ENCODE measurements around the gene NFATC1.

The NFATC1 gene

GRCh38 chr18:79459946-79460480, 64.3 kb downstream of the NFATC1 start:
- TF ChIP-seq, protein P1, sequence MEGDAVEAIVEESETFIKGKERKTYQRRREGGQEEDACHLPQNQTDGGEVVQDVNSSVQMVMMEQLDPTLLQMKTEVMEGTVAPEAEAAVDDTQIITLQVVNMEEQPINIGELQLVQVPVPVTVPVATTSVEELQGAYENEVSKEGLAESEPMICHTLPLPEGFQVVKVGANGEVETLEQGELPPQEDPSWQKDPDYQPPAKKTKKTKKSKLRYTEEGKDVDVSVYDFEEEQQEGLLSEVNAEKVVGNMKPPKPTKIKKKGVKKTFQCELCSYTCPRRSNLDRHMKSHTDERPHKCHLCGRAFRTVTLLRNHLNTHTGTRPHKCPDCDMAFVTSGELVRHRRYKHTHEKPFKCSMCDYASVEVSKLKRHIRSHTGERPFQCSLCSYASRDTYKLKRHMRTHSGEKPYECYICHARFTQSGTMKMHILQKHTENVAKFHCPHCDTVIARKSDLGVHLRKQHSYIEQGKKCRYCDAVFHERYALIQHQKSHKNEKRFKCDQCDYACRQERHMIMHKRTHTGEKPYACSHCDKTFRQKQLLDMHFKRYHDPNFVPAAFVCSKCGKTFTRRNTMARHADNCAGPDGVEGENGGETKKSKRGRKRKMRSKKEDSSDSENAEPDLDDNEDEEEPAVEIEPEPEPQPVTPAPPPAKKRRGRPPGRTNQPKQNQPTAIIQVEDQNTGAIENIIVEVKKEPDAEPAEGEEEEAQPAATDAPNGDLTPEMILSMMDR (IDR thresholded peaks at IDR 0.05), result no peak
- no peaks in the 10 kb centered on the region for H3K9me3 ChIP-seq
- H3K4me3 ChIP-seq (ENCODE audit: low read depth in 1 of 2, low read length in 1 of 2), result no peak overlapping the region
- no peaks in the 10 kb centered on the region for H3K27me3 ChIP-seq
- no peak overlapping the region for H3K27ac ChIP-seq
- no peaks in the 10 kb centered on the region for H3K4me1 ChIP-seq (ENCODE audit: control insufficient read depth in 1 of 2, insufficient read depth in 1 of 2, low read depth in 1 of 2, low read length in 1 of 2)
- H3K36me3 ChIP-seq, result peaks cover 10% of the 10 kb centered on the region

DNA sequence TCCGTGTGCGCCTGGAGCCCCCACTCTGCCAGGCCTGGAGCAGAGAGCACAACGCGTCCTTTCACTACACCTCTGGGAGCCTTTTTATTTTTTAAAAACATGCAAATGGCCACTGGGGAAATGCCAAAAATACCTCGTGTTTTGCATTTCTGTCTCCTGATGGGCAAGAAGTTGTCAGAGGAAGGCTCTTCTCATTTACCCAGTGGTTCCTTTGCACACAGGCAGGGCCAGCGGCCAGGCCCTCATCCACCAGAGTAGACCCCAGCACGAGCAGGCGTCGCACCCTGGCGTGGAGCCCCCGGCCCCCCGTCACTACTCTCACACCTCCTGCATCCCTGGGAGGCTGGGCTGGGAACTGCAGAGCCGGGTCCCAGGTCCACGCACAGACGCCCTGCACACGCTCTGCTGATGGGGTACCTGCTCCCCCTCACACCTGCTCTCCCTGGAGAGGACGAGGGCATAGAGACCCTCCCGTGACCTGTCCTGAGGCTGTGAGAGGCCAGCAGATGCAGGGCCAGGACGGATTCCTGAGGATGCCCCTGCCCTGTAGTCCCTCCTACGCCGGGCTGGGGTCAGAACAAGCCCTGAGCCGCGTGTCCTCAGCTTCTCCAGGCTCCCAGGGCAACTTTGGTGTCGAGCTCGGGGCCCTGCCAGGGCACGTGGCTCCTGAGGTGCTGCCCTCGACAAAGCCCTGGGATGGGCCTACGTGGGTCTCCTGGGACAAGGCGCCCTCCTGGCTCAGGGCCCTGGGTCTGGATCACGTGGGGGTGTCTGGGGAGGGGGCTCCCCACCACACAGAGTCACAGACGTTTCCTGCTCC, 65.0 kb downstream of the NFATC1 start:
- TF ChIP-seq, protein P1 (IDR thresholded peaks at IDR 0.05), result no peak
- Histone ChIP-seq H3K9me3 (no peaks in the 10 kb centered on the region), H3K36me3 (peaks cover 5% of the 10 kb centered on the region), H3K27me3 (no peaks in the 10 kb centered on the region), H3K4me3 (ENCODE audit: low read depth in 1 of 2, low read length in 1 of 2) (no peak overlapping the region), H3K4me1 (ENCODE audit: control insufficient read depth in 1 of 2, insufficient read depth in 1 of 2, low read depth in 1 of 2, low read length in 1 of 2) (no peaks in the 10 kb centered on the region), H3K27ac (no peak overlapping the region)

DNA sequence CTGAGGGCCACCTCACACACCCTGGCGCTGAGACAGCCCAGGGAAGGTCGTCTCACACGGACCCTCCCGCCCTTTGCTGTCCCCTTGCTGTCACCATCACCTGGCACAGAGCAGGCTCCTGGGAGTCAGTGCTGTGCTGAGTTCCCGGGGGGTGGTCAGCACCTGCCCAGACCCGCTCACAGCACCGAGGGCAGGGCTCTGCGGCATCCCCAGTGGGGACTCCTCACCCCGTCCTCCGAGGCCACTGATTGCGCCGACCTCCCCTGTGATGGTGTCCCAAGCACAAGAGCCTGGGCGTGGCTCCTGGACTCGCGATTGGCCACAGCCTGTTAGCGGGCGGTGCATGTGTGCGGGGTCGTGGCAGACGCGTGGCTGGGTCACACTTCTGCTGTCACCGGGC, 65.9 kb downstream of the NFATC1 start:
- TF ChIP-seq, protein P1 (IDR thresholded peaks at IDR 0.05), result no peak
- Histone ChIP-seq H3K9me3 (no peaks in the 10 kb centered on the region), H3K4me1 (ENCODE audit: control insufficient read depth in 1 of 2, insufficient read depth in 1 of 2, low read depth in 1 of 2, low read length in 1 of 2) (no peaks in the 10 kb centered on the region), H3K4me3 (ENCODE audit: low read depth in 1 of 2, low read length in 1 of 2) (no peak overlapping the region), H3K27ac (no peak overlapping the region), H3K27me3 (no peaks in the 10 kb centered on the region), H3K36me3 (peaks cover 5% of the 10 kb centered on the region)

DNA sequence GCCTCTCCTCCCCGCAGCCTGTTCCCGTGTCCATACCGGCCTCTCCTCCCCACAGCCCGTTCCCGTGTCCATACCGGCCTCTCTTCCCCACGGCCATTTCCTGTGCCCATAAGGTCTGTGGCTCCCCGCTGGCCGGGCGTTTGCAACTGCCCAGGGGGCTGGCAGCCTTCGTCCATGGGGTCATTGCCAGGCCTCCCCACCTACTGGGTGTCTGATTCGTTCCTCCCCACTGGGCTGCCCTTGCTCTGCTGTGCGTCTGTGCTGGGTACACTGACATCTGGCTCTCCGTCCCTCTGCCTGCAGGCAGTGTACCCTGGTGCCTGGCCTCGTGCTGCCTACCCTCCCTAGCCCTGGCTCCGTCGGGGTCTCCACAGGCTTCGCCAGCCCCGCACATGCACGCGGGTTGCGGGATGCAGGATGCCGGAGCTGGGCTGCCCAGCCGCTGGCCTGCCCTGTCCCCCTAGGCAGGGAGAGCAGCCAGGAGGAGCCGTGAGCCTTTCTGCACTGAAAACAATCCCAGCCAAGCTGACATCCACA, 67.8 kb downstream of the NFATC1 start:
- H3K4me3 ChIP-seq (ENCODE audit: low read depth in 1 of 2, low read length in 1 of 2), result no peak overlapping the region
- no peaks in the 10 kb centered on the region for H3K27me3 ChIP-seq
- H3K27ac ChIP-seq, result no peak overlapping the region
- TF ChIP-seq, protein P1 (IDR thresholded peaks at IDR 0.05), result no peak
- H3K9me3 ChIP-seq, result no peaks in the 10 kb centered on the region
- peaks cover 5% of the 10 kb centered on the region for H3K36me3 ChIP-seq
- H3K4me1 ChIP-seq (ENCODE audit: control insufficient read depth in 1 of 2, insufficient read depth in 1 of 2, low read depth in 1 of 2, low read length in 1 of 2), result no peaks in the 10 kb centered on the region

DNA sequence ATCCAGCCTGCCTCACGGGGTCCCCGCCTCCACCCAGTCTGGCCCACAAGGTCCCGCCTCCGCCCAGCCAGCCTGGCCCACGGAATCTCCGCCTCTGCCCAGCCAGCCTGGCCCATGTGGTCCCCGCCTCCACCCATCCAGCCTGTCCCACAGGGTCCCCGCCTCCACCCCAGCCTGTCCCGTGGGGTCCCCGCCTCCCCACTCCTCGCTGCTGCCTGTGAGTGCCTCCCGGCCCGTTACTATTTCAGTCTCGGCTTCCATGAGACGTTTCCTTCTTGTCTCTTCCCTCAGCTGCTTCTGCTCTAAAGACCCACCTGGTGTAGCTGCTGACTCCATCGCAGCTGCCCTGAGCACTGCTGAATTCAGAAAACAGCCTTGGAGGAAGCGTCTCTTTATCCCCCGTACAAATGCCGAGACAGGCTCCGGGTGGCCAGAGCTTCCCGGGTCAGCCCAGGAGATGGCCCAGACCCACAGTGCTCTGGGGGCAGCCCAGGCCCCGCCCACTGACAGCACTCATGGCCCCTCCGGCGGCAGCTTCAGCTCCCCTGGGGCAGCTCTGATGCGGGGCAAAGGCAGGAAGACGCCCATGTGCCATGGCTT, 69.8 kb downstream of the NFATC1 start:
- peaks cover 12% of the 10 kb centered on the region for H3K36me3 ChIP-seq
- no peaks in the 10 kb centered on the region for H3K27me3 ChIP-seq
- no peak overlapping the region for H3K4me3 ChIP-seq (ENCODE audit: low read depth in 1 of 2, low read length in 1 of 2)
- TF ChIP-seq, protein P1 (IDR thresholded peaks at IDR 0.05), result no peak
- H3K9me3 ChIP-seq, result no peaks in the 10 kb centered on the region
- no peaks in the 10 kb centered on the region for H3K4me1 ChIP-seq (ENCODE audit: control insufficient read depth in 1 of 2, insufficient read depth in 1 of 2, low read depth in 1 of 2, low read length in 1 of 2)
- no peak overlapping the region for H3K27ac ChIP-seq
